WTC11 (cell line): ENCODE measurements around the gene C10orf71. TPM values are rescaled to one million over a fixed set of nuclear protein-coding genes. Genes with fewer than 3 reads are reported as not detected.

Experiments
- ATAC-seq: fragments of 200-7000 bp; cut with Tn5 transposase; 2 replicates; pipeline ENCODE4 v1.10.0; 2021; ENCODE audit warnings: mild to moderate bottlenecking, moderate library complexity
- CTCF ChIA-PET: fragments of 300-600 bp; sonication (Branson Sonifier 250); formaldehyde crosslinking; loops from one replicate; lab custom pipeline; 2021; ENCODE audit warnings: antibody characterized with exemption; lab: Charles Lee
- POLR2A ChIA-PET: fragments of 350-600 bp; sonication (Branson Sonifier 250); formaldehyde crosslinking; loops from one replicate; lab custom pipeline; 2021; ENCODE audit warnings: antibody characterized with exemption; lab: Charles Lee
- DNase-seq: peaks from one replicate; pipeline ENCODE4 v3.0.0; 2021; ENCODE audit warnings: low spot score
- H3K27ac Mint-ChIP-seq: 2 replicates; pipeline ENCODE4 v1.8.0; 2021; ENCODE audit warnings: mixed read lengths
- H3K27me3 Mint-ChIP-seq: 2 replicates; pipeline ENCODE4 v1.8.0; 2021; ENCODE audit warnings: low read depth, mild to moderate bottlenecking, moderate library complexity, mixed read lengths
- H3K36me3 Mint-ChIP-seq: 2 replicates; pipeline ENCODE4 v1.8.0; 2021; ENCODE audit warnings: mixed read lengths
- H3K4me1 Mint-ChIP-seq: 2 replicates; pipeline ENCODE4 v1.8.0; 2022; ENCODE audit warnings: mixed read lengths
- H3K4me3 Mint-ChIP-seq: 2 replicates; pipeline ENCODE4 v1.8.0; 2021; ENCODE audit warnings: mild to moderate bottlenecking, moderate library complexity, mixed read lengths
- H3K9me3 Mint-ChIP-seq: 2 replicates; pipeline ENCODE4 v1.8.0; 2021; ENCODE audit warnings: mixed read lengths
- AFF4 ChIP-seq: sonication (generic); formaldehyde crosslinking; IDR thresholded peaks from 2 replicates; pipeline ENCODE4 v1.8.1; 2023; ENCODE audit warnings: mild to moderate bottlenecking, missing genetic modification reagents, borderline replicate concordance
- ARID4B ChIP-seq: sonication (generic); formaldehyde crosslinking; IDR thresholded peaks from 2 replicates; pipeline ENCODE4 v1.8.0; 2023; ENCODE audit warnings: missing genetic modification reagents, mild to moderate bottlenecking, borderline replicate concordance
- ATF1 ChIP-seq: sonication (generic); formaldehyde crosslinking; IDR thresholded peaks from 2 replicates; pipeline ENCODE4 v1.8.1; 2023; ENCODE audit warnings: mild to moderate bottlenecking, moderate library complexity, missing genetic modification reagents
- ELF4 ChIP-seq: sonication (generic); formaldehyde crosslinking; IDR thresholded peaks from 2 replicates; pipeline ENCODE4 v1.8.1; 2022; ENCODE audit warnings: low read depth, mild to moderate bottlenecking, moderate library complexity, missing genetic modification reagents
- EMX1 ChIP-seq: fragments of 250-450 bp; sonication (Bioruptor Pico); IDR thresholded peaks from 2 replicates; pipeline ENCODE4 v1.8.0; 2021; ENCODE audit warnings: mild to moderate bottlenecking
- ETV6 ChIP-seq: sonication (generic); formaldehyde crosslinking; IDR thresholded peaks from 2 replicates; pipeline ENCODE4 v1.8.1; 2022; ENCODE audit warnings: mild to moderate bottlenecking, missing genetic modification reagents
- FOXK1 ChIP-seq: sonication (generic); formaldehyde crosslinking; IDR thresholded peaks from 2 replicates; pipeline ENCODE4 v1.8.0; 2022; ENCODE audit warnings: mild to moderate bottlenecking, moderate library complexity, missing genetic modification reagents
- FOXP4 ChIP-seq: sonication (generic); formaldehyde crosslinking; IDR thresholded peaks from 2 replicates; pipeline ENCODE4 v1.8.0; 2022; ENCODE audit warnings: mild to moderate bottlenecking, missing genetic modification reagents
- GTF2I ChIP-seq: fragments of 250-450 bp; sonication (Bioruptor Pico); conservative IDR thresholded peaks from 2 replicates; pipeline ENCODE4 v1.4.0; 2021; ENCODE audit warnings: mild to moderate bottlenecking
- IRF2 ChIP-seq: sonication (generic); formaldehyde crosslinking; IDR thresholded peaks from 2 replicates; pipeline ENCODE4 v1.8.0; 2022; ENCODE audit warnings: low read depth, missing genetic modification reagents, borderline replicate concordance
- JAZF1 ChIP-seq: fragments of 250-450 bp; sonication (Bioruptor Pico); IDR thresholded peaks from 2 replicates; pipeline ENCODE4 v1.9.0; 2021; ENCODE audit warnings: moderate library complexity, mild to moderate bottlenecking, inconsistent platforms
- JUN ChIP-seq: sonication (generic); formaldehyde crosslinking; IDR thresholded peaks from 2 replicates; pipeline ENCODE4 v1.8.0; 2023; ENCODE audit warnings: mild to moderate bottlenecking, missing genetic modification reagents
- MYBL2 ChIP-seq: sonication (generic); formaldehyde crosslinking; IDR thresholded peaks from 2 replicates; pipeline ENCODE4 v1.8.1; 2023; ENCODE audit warnings: mild to moderate bottlenecking, moderate library complexity, missing genetic modification reagents
- NR2C2 ChIP-seq: sonication (generic); formaldehyde crosslinking; IDR thresholded peaks from 2 replicates; pipeline ENCODE4 v1.8.0; 2022; ENCODE audit warnings: mild to moderate bottlenecking, missing genetic modification reagents
- PREB ChIP-seq: sonication (generic); formaldehyde crosslinking; IDR thresholded peaks from 2 replicates; pipeline ENCODE4 v1.8.1; 2022; ENCODE audit warnings: mild to moderate bottlenecking, missing genetic modification reagents, moderate library complexity, borderline replicate concordance
- PRRX2 ChIP-seq: fragments of 250-450 bp; sonication (Bioruptor Pico); IDR thresholded peaks from 2 replicates; pipeline ENCODE4 v1.8.0; 2021; ENCODE audit warnings: mild to moderate bottlenecking
- TEAD1 ChIP-seq: sonication (generic); formaldehyde crosslinking; IDR thresholded peaks from 2 replicates; pipeline ENCODE4 v1.8.0; 2022; ENCODE audit warnings: mild to moderate bottlenecking, missing genetic modification reagents
- USF1 ChIP-seq: sonication (generic); formaldehyde crosslinking; IDR thresholded peaks from 2 replicates; pipeline ENCODE4 v1.8.0; 2022; ENCODE audit warnings: mild to moderate bottlenecking, missing genetic modification reagents
- ZNF121 ChIP-seq: sonication (generic); formaldehyde crosslinking; IDR thresholded peaks from 2 replicates; pipeline ENCODE4 v1.8.0; 2023; ENCODE audit warnings: missing genetic modification reagents
- ZNF317 ChIP-seq: sonication (generic); formaldehyde crosslinking; IDR thresholded peaks from 2 replicates; pipeline ENCODE4 v1.8.1; 2023; ENCODE audit warnings: low read depth, mild to moderate bottlenecking, moderate library complexity, missing genetic modification reagents, borderline replicate concordance
- ZNF532 ChIP-seq: fragments of 250-450 bp; sonication (Bioruptor Pico); IDR thresholded peaks from 2 replicates; pipeline ENCODE4 v1.9.0; 2021; ENCODE audit warnings: mild to moderate bottlenecking, borderline replicate concordance
- total RNA-seq: library from RNA; stranded (reverse); gene quantifications from 3 replicates; pipeline ENCODE4 v1.2.3, GENCODE V29; 2021

Gene C10orf71
- total RNA-seq, 1 experiment from 2014 or later: not detected

- TF ChIP-seq AFF4 (CRISPR knock-in tag) (no peak), FOXK1 (CRISPR knock-in tag) (no peak), USF1 (CRISPR knock-in tag) (no peak), ETV6 (no peak)
- TF ChIP-seq, all 79 proteins: peak for 0
Observed at GRCh38 chr10:49282306-49282705, 16.7 kb upstream of the C10orf71 start (continued).

- no peak for ATAC-seq
- Mint-ChIP-seq H3K27ac (no peak overlapping the region), H3K9me3 (peaks cover 4% of the 10 kb centered on the region; the same call in 1 of the 2 replicates), H3K4me1 (no peaks in the 10 kb centered on the region), H3K27me3 (no peaks in the 10 kb centered on the region), H3K4me3 (no peak overlapping the region), H3K36me3 (no peaks in the 10 kb centered on the region)
- ChIA-PET POLR2A (no interaction called here), CTCF (interaction anchor here (0.9 to 3.0 kb wide), 3 partner anchors 13 to 124 kb away, joined by 3 to 14 read pairs (median 7); no protein-coding TSS in a partner anchor)
- no peak for DNase-seq
- TF ChIP-seq EMX1 (CRISPR knock-in tag): no peak
- no peak for TF ChIP-seq GTF2I
- TF ChIP-seq ZNF317 (CRISPR knock-in tag): no peak
- TF ChIP-seq MYBL2 (CRISPR knock-in tag): no peak
- no peak for TF ChIP-seq ELF4 (CRISPR knock-in tag)
- no peak for TF ChIP-seq IRF2 (CRISPR knock-in tag)
- no peak for TF ChIP-seq ATF1 (CRISPR knock-in tag)
- no peak for TF ChIP-seq JAZF1 (CRISPR knock-in tag)
- no peak for TF ChIP-seq PREB (CRISPR knock-in tag)
- TF ChIP-seq ZNF121 (CRISPR knock-in tag): no peak
- no peak for TF ChIP-seq ZNF532
- no peak for TF ChIP-seq NR2C2 (CRISPR knock-in tag)
- TF ChIP-seq FOXP4 (CRISPR knock-in tag): no peak
- TF ChIP-seq ARID4B (CRISPR knock-in tag): no peak
- no peak for TF ChIP-seq TEAD1
- TF ChIP-seq PRRX2 (CRISPR knock-in tag): no peak
- TF ChIP-seq JUN (CRISPR knock-in tag): no peak
Observed at GRCh38 chr10:49282879-49283341, 16.1 kb upstream of the C10orf71 start.
